HG03064 (cell line): ENCODE data around the gene ATP9A.

Experiments used
- ATAC-seq: cut with Tn5 transposase; IDR thresholded peaks from one replicate; pipeline ENCODE4 v1.9.1; 2021; ENCODE audit warnings: low read depth; ENCODE audit not compliant: unreplicated experiment

ATP9A gene

DNA sequence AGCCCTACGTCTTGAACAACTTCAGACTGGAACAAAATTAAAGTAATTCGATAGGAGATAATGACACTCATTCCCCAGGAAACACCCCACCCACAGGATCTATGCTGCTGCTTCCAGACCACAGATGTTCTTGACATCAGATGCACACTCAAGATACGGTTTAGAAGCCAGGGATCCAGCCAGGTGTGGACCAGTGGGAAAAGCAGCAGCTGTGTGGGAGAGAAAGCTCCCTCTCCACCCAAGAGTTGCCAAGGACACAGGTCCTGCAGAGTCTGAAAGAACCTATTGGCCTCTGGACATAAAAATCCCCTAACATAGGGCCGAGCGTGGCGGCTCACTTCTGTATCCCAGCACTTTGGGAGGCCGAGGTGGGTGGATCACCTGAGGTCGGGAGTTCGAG lies 133.9 kb downstream of the ATP9A start:
- no peak for ATAC-seq

DNA sequence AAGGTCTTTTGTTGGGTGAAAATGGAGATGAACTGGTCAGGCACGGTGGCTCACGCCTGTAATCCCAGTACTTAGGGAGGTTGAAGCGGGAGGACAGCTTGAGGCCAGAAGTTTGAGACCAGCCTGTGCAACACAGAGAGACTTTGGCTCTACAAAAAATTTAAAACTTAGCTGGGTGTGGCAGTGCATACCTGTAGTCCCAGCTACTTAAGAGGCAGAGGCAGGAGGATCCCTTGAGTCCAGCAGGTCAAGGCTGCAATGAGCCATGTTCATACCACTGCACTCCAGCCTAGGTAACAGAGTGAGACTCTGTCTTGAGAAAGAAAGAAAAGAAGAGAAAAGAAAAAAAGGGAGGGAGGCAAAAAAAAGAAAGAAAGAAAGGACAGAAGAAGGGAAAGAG lies 134.8 kb downstream of the ATP9A start:
- ATAC-seq = no peak

DNA sequence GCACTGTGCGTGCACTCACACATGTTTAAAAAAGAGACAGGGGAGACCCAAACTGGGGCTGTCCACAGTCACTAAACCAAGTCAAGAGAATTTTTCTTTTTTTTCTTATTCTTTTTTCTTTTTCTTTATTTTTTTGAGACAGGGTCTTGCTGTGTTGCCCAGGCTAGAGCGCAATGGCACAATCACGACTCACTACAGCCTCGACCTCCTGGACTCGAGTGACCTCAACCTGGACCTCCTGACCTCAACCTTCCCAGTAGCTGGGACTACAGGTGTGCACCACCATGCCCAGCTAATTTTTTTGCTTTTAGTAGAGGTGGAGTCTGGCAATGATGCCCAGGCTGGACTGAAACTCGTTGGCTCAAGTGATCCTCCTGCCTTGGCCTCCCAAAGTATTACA lies 136.2 kb downstream of the ATP9A start:
- no peak for ATAC-seq

DNA sequence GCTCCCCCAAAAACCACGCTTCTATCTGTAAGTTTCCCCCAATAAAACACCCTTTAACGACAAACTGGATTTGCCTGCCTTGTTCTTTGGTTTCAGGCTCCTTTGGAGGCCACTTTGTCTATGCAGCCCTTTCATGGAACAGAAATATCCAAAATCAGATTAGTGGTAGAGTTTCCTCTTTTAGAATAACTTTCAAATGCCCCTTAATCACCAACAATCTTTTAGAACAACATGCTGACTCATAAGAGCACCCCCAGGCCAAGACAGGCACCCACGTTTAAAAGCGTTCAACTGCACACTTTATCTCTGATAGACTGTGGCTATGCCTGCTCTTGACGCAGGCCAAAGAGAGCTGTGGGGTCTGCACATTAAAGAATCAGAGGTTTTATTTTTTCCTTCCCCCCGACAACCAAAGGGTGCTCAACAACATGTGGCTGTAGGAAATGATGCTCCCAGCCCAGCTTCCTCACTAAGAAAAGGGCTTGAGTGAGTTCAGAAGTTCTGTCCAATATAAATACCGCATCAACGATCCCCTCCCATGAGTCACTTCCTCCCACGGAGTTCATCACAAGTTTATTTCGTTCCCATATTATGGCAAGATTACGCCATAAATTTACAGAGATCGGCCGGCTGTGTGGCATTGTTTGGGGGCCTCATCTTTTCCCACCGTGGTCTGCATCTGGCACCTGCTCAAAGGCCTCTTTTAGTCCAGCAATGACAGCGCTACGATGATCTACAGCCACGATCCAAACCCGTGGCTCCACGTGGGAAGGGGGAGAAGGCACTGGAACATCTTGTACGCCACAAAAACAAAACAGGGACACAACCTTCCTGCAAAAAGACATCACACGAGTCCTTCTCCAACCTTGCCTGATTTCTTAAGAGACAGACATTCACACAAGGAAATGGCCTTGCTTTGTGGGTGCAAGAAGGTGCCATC lies 136.9 kb downstream of the ATP9A start:
- ATAC-seq = no peak

DNA sequence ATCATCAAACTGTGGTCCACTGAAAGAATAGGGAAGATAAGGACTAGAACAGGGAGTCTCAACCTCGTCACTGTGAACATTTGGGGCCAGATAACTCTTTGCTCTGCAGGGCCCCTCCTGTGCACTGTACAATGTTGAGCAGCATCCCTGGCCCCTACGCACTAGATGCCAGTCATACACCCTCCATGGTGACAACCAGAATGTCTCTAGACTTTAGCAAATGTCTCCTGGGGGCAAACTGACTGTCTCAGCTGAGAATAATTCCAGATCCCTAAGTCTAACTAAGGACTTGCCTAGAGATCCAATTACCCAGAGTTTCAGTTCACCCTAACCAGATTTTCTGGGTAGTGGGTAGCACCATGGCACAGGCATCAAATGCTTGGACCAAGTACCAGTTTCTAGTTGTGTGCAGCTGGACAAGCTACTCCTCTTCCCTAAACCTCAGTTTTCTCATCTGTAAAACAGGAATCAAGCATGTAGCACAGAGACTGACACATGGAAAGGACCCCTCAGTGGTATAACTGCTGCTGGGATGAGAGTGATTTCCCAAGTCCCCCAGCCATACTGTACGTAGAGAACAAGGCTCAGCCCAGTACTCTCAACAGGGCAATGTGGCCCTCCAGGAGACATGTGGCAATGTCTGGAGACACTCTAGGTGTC lies 138.7 kb downstream of the ATP9A start:
- ATAC-seq = no peak

DNA sequence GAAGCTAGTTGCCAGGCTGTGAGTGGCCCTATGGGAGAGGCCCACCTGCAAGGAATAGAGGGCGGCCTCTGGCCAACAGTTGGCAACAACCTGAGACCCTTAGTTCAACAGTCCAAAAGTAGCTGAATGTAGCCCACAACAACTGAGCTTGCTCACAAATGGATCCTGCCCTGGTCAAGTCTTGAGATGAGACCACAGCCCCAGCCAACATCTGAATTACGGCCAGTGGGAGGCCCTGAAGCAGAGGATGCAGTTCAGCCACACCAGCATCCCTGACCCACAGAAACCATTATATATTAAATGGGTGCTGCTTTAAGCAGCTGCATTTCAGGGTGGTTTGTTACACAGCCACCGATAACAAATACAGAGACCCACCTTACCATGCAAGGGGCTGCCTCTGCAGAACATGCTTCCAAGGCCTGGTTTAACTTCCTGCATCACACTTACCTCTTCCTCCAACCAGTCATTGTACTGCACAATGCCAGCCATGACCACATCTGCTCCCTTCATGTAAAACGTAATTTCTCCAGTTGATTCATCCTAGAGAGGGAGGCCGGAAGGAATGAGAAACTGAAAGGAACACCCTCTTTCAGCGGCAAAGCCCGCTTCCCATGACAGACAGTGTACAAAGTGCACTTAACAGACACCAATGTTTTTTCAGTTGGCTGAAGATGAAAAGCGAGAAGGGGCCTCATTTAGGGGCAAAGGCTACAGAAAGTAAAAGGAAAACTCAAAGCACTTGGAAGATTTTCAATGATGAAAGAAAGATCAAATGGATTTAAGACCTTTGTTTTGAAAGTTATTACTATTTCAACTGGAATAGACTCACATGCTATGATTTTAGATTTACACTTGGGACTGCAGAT lies 139.4 kb downstream of the ATP9A start:
- ATAC-seq = no peak

DNA sequence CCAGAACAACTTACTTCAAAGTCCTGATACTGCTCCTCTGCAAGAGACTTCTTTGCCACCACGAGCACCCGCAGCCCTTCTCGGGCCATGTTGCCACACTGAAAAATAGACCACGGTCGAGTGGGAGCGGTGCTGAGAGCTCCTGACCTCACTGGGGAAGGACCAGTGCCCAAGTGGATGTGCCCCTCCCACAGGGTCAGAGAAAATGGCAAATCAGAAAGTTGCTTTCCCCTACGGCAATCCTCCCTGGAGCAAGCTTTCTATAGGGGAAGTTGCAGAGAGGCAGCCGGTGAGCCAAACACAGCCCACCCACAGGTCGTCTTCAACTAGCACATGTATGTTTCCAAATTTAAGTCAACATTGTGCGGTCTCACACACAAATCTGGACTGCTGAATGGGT lies 140.6 kb downstream of the ATP9A start:
- no peak for ATAC-seq

DNA sequence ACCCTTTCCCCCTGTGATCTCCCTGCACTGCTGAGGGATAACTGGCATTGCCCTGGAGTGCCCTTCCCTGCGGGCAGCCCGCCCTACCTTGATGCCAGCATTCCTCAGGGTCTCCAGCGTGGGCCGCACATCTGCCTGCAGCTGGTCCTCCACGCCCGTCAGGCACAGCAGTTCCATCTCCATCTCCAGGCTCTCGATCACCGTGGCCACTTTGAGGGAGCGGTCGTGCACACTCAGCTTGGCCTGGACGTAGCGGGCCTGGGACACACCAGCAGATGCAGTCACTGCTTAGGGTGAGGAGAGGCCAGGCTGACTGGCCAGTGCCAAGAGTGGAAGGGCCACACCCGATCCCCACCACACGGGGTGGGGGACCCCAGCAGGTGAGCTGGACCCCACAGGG lies 143.1 kb downstream of the ATP9A start:
- ATAC-seq = no peak

DNA sequence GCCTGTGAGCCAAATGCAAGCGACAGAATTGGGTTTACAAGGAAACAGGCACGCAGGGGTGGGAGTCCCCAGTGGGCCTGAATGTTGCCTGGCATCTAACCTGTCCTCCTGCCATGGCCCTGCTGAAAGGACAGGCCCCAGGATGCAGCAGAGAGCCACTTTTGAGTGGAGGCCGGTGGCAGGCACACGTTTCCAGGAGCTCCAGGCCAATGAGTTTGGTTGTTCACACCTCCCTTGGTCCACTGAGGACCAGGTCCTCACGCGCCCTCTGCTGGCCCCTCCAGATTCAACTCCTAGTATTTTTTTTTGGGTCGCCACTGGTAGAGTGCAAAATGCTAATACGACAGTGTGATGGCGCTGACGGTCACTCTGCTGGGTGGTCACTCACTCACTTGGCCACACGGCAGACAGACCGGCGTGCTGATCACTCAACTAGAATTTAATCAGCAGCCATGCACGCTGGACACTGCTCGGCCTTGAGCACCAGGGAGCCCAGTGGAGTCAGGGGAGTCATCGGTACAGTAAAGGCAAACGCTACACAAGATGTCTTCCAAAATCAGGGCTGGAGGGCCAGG lies 143.9 kb downstream of the ATP9A start:
- ATAC-seq = no peak

DNA sequence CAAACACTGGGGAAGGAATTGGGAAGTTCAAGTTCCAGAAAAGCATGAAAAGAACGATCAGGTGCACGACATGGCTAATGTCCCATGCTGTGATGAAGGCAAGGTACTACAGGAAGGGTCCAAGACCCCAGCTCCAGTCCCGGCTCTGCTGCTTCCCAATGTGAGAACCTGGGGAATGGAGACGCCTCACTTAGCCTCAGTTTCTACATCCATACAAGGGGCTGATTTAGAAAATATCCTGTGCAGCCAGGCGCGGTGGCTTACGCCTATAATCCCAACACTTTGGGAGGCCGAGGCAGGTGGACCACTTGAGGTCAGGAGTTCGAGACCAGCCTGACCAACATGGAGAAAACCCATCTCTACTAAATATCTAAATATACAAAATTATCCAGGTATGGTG lies 144.9 kb downstream of the ATP9A start:
- ATAC-seq = no peak

DNA sequence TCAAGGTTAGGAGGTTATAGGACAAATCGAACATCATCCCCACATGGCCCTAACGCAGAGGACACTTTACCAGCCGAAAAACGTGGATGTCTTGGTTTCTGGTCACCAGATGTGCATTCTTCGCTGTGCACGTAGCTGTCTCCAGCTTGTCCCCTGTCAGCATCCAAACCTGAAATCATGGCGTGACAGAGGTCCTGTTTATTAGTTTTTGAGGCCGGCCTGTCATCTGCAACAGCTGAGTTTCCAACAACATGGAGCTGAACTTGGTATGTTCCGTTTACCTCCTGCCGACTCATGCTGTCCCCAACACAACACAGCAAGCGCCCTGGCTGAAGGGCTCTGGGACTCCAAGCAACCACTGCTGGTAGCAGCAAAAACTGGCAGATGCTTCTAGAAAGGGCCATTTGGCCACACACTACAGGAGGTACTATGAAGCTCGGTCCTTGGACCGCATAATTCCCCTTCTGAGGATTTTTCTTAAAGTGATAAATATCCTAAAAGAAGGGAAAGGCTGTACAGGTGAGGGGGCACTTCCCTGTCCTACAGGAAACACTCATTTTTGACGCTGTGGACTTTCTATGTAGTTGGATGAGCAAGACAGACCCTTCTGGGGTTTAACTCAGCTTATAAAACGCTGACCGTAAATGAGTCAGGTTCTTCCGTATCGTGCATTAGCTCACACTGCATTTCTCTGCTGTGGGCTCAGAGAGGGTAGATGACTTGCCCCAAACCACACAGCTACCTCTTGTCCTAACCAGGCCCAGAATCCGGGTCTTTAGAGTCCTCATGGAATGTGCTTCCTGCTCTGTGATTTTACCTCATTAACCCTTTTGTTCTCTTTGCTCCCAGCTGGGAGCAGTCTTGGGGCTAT lies 146.0 kb downstream of the ATP9A start:
- ATAC-seq = no peak

DNA sequence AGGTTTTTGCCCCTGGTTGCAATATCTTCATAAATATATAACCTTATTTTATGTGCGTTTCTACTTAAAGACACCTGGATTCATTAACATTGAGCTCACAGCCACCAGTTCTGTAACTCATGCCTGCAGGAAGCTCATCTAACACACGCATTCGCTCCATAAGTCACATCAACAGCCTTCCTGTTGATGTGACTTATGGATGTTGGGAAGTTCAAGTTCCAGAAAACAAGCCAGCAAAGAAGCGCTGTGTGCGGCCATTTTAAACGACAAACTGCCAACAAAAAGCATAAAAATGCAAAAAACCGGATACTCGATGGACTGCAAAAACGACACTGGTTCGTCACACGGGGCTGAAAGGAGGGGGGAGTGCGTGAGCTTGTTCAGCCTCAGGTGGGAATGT lies 147.8 kb downstream of the ATP9A start:
- no peak for ATAC-seq

DNA sequence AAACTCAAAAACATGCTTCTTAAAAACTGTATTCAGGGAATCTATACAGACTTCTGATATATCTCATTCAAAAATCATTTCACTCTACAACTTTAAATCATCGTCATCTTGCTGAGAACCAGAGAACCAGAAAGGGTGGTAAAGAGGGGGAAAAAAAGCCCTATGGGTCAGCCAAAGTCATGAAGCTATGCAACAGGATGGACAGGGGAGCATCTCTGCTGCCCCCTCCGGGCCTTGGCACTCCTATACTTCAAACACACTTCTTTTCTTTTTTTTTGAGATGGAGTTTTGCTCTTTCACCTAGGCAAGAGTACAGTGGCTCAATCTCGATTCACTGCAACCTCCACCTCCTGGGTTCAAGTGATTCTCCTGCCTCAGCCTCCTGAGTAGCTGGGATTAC lies 152.1 kb downstream of the ATP9A start:
- no peak for ATAC-seq

DNA sequence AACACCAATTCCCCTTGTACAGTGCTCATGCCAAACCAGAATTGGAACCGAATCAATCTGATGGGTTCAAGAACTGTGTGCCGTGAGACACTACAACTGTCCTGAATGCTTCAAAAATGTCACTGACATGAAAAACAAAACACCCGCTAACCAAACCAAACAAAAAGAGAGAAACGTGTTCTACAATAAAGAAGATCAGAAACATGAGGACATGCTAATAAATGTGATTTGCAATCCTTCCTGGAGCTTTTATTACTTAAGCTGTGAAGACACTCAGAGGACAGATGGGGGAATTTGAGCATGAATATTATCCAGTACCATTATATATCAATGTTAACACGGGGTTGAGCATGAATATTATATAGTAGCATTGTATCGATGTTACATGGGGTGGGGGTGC lies 153.5 kb downstream of the ATP9A start:
- ATAC-seq = no peak

DNA sequence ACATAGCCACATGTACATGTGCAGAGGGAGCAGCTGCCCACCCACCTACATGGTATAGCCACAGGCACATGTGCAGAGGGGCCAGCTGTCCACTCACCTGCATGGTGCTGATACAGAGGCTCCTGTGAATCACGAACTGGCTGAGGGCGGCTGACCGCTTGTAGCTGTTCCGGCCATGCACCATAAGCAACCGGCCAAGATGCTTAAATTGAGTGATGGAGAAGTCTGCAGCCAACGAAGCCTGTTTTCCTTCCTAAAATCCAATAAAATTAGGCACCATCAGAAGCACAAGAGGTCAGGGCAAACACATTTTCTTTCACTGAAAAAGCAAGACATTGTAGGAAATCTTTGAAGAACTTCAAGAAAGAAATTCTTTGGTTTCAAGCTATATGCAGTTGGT lies 154.6 kb downstream of the ATP9A start:
- ATAC-seq = no peak

DNA sequence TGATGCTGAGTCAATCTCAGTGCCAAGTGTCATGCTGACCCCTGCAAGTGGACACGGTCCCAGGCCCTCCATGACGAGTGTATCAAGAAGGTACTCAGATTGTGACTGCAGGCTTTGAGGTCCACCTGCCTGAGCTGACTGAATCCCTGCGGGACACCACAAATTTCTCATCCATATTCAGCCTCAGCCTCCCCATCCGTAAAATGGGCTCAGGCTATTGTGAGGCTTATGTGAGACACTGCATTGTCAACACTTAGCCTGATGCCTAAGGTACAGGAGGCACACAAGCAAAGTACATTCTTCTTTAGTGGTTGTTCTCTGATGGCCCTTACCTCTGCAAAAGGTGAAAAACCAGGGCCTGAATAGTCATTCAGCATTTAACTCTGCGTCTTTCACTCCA lies 155.3 kb downstream of the ATP9A start:
- no peak for ATAC-seq

DNA sequence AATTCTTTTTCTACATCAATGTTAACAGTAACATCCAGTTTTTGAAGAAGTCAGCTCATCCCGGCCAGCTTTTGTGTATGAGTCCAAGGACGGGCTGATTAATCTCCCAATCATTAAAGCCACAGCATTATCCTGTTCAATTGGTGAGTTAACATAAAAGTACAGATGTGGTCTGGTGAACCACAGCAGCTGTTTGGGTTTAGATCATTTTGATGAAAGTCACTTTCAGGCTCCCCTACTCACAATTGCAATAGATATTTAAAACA lies 156.6 kb downstream of the ATP9A start:
- ATAC-seq = no peak

DNA sequence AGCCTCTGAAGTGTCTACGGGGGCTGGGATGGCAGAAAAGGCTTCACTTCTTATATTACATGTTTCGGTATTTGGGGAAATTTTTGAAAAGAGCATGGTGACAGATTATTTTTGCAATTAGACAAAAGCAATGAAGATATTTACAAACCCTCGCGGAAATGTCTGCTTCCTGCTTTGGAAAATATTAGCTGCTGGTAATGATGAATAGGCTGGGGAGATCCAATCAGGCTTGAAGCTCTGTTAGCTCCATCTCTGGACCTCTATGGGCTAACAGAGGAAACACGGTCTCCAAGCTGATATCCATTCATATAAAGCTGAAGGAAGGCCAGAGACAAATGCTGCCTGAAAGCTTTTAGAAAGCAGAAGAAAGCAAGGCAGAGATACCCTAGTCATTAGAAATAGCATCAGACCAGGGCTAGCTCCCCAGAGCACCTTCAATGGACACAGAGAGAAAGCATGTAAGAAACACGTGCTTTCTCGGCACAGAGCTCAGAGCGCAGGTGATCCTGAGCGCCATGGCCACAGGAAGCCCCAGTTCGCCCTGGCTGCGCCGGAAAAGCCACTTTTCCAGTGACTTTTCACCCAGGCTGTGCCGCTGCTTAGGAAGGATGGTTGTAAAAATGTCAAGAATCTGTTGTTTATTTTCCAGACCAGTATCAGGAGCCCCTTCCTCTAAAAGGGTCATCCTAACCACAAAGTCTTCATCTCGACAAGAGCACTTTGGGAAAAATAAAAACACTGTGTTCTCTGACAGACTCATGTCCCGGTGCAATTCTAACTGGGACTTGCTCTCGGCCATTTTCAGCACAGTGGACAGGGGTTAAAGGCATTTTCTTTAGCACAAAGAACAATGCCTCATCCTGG lies 157.2 kb downstream of the ATP9A start:
- ATAC-seq = no peak

DNA sequence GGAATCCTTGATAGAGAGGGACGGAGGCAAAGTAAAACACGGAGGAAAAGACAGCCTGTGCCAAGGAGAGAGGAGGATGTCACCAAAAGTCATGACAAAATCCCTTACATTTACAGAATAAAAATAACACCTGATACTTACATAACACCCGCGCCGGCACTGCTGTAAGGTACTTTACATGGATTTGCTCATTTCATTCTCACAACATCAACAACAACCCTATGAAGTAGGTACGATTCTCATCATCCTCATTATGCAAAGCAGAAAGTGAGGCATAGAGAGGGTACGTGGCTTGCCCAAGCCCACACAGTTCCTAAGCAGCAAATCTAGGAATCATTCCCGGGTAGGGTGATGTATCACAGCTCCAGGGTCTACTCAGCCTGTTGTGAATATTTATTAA lies 158.1 kb downstream of the ATP9A start:
- ATAC-seq = no peak
